Bronchial epithelial cell (primary cell): Measurements from ENCODE around the gene CGREF1. TPM values are rescaled to one million over a fixed set of nuclear protein-coding genes. Genes with fewer than 3 reads are reported as not detected.
A peak's percentile ranks its signal among the peaks of the same experiment; 100 is the strongest.

ENCODE experiments used
- DNase-seq: peaks from one replicate; pipeline ENCODE4 v3.0.0-alpha.2; 2010; ENCODE audit warnings: low read depth
- FAIRE-seq: peaks from 2 replicates; lab custom pipeline; 2011; peaks lifted over from hg19 to GRCh38; lab: Jason Lieb, UNC
- H3K27me3 ChIP-seq: 2 replicates; pipeline ENCODE4 v1.5.1; 2011; ENCODE audit warnings: low read length; ENCODE audit not compliant: control insufficient read depth, insufficient read depth
- H3K36me3 ChIP-seq: 2 replicates; pipeline ENCODE4 v1.5.1; 2011; ENCODE audit warnings: low read length; ENCODE audit not compliant: control insufficient read depth, insufficient read depth
- H3K4me3 ChIP-seq: 2 replicates; pipeline ENCODE4 v1.5.1; 2011; ENCODE audit warnings: mild to moderate bottlenecking, low read depth, low read length, control low read depth
- total RNA-seq: library from RNA; depleted of rRNA; stranded (reverse); fragments of >200 nt; gene quantifications from 2 replicates; pipeline ENCODE4 v1.2.1, GENCODE V29; 2014
- TF ChIP-seq, protein P1 (sequence below): IDR thresholded peaks from 2 replicates; pipeline ENCODE4 v1.5.1; 2011; ENCODE audit warnings: mild to moderate bottlenecking, moderate library complexity, low read length, control low read depth, inconsistent platforms; ENCODE audit not compliant: insufficient read depth, severe bottlenecking

Gene CGREF1
- total RNA-seq, 1 donor from 2014 or later = 0.53 TPM

GRCh38 chr2:27097341-27097740, 21.6 kb downstream of the CGREF1 start:
- DNase-seq = no peak
- no peak for FAIRE-seq

DNA sequence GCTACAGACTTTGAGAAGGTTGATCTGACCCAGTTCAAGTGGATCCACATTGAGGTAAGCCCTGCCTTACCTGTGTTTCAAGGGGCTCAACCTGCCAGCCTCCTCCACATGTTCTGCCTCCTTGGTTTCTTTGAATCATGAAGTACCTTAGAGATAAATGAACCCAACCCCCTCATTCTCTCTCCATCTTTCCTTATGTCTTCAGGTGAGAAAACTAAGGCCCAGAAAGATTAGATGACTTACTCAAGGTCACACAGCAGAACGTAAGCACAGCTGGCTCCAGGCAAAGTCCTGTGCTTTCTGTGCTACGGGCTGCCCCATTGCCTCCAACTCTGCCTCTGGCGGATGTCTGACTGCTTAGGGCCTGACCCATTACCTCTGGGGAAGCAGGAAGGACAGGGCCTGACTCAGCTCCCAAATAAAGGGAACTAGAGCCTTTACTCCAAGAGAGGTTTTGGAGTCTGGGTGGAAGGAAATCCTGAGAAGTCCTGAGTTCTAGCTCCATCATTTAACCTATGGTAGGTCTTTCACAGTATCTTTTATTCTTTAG, 22.1 kb downstream of the CGREF1 start:
- FAIRE-seq = no peak
- H3K27me3 ChIP-seq = no peaks in the 10 kb centered on the region
- no peak for DNase-seq
- no peaks in the 10 kb centered on the region for H3K36me3 ChIP-seq
- no peak overlapping the region for H3K4me3 ChIP-seq
- TF ChIP-seq, protein P1, sequence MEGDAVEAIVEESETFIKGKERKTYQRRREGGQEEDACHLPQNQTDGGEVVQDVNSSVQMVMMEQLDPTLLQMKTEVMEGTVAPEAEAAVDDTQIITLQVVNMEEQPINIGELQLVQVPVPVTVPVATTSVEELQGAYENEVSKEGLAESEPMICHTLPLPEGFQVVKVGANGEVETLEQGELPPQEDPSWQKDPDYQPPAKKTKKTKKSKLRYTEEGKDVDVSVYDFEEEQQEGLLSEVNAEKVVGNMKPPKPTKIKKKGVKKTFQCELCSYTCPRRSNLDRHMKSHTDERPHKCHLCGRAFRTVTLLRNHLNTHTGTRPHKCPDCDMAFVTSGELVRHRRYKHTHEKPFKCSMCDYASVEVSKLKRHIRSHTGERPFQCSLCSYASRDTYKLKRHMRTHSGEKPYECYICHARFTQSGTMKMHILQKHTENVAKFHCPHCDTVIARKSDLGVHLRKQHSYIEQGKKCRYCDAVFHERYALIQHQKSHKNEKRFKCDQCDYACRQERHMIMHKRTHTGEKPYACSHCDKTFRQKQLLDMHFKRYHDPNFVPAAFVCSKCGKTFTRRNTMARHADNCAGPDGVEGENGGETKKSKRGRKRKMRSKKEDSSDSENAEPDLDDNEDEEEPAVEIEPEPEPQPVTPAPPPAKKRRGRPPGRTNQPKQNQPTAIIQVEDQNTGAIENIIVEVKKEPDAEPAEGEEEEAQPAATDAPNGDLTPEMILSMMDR = no peak

More at GRCh38 chr2:27097341-27097740, 21.6 kb downstream of the CGREF1 start:
- TF ChIP-seq, protein P1 = no peak
- Histone ChIP-seq H3K4me3 (no peak overlapping the region), H3K27me3 (no peaks in the 10 kb centered on the region), H3K36me3 (no peaks in the 10 kb centered on the region)

DNA sequence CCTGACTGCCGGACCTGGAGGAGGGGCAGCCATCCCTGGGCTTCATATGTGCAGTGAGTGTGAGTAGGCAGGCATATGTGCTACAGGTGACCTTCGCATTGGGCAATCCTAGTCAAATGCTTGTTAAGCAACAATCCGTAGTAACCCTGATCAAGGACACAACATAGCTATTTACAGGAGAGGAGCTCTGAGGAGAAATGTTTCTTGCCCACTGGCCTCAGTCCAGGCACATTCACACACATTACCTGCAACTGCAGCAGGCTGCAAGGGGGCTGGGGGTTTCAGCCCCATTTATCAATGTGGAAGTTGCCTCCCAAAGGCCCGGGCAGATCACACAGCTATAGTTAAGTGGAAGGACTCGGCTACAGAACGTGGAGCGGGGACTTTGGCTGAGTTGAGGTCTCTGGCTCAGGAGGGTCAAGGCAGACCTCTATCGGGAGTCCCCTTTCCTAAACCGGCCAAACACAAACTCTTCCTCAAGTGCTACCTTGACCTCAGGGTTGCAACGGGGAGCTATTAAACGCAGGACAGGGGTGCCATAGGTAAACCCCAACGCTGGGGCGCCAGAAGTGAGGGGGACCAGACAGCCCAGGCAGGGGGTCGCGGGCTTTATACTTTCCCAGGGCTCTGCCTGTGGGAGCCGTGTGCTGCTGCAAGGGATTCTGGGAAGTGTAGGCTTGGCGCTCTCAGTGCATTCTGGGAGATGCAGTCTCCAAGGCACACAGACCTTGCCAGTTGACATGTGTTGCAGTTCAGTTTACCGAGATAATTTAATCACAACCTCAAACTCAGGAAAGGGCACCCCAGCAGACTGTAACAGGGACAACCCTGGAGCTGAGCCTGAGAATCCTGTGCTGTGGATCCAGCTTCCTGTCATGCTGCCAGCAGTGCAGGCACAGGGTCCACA, 22.9 kb downstream of the CGREF1 start:
- H3K4me3 ChIP-seq = no peak overlapping the region
- TF ChIP-seq, protein P1 = no peak

GRCh38 chr2:27095427-27095744, 23.5 kb downstream of the CGREF1 start:
- Histone ChIP-seq H3K27me3 (no peaks in the 10 kb centered on the region), H3K4me3 (no peak overlapping the region), H3K36me3 (no peaks in the 10 kb centered on the region)
- DNase-seq (no peak), FAIRE-seq (no peak)
- TF ChIP-seq, protein P1 = no peak

More for the DNA sequence above, 22.9 kb downstream of the CGREF1 start:
- Histone ChIP-seq H3K36me3 (no peaks in the 10 kb centered on the region), H3K27me3 (no peaks in the 10 kb centered on the region)
- FAIRE-seq = no peak
- DNase-seq = peak; percentile 54

DNA sequence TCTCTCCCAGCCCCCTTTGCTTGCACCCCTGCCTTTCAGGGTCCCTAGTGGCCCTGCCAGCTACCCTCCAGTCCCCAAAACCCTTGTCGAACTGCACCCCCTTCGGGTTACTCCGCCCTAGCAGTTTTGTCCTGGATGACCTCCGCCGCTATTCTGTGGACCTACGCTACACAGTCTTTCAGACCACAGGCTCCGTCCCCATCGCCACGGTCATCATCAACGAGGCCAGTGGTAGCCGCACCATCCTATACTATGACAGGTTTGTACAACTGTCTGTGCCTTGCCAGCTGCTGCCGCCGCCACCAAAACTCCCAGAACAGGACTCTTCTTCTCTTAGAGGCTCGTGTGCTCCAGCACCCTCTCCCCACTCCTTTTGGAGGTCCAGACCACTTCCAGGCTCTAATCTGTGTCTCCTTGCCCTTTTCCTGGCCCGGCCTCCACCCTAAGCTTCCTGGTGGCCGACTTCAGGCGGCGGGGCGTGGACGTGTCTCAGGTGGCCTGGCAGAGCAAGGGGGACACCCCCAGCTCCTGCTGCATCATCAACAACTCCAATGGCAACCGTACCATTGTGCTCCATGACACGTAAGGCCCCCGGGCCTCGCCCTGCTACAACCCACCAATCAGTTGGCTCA, 24.5 kb downstream of the CGREF1 start:
- Histone ChIP-seq H3K27me3 (no peaks in the 10 kb centered on the region), H3K36me3 (no peaks in the 10 kb centered on the region), H3K4me3 (no peak overlapping the region)
- TF ChIP-seq, protein P1 = no peak
- FAIRE-seq (no peak), DNase-seq (no peak)
